ENCODE data around the gene FAM20A. TPM values are rescaled to one million over a fixed set of nuclear protein-coding genes. Genes with fewer than 3 reads are reported as not detected.

The FAM20A gene
- polyA plus RNA-seq, 1 donor from 2014 or later, result not detected

- Histone ChIP-seq H3K9me2 (ENCODE audit: insufficient read depth, low read length) (no peaks in the 10 kb centered on the region), H4K20me1 (ENCODE audit: insufficient read depth) (no peaks in the 10 kb centered on the region), H3K9me3 (ENCODE audit: low read length) (no peaks in the 10 kb centered on the region), H3K9ac (ENCODE audit: low read length) (no peak overlapping the region), H3K79me2 (replicated peaks; ENCODE audit: insufficient read depth, low read length) (no peaks in the 10 kb centered on the region), H3K4me2 (ENCODE audit: low read length) (no peak overlapping the region), H3K27ac (ENCODE audit: low read length) (no peak overlapping the region), H3F3A (ENCODE audit: insufficient read depth, low read length, poor library complexity, severe bottlenecking) (no peaks in the 10 kb centered on the region), H2AFZ (ENCODE audit: low read depth, low read length) (no peak overlapping the region), H3K4me3 (ENCODE audit: low read length) (no peak overlapping the region), H3K36me3 (ENCODE audit: insufficient read depth, low read length) (no peaks in the 10 kb centered on the region), H3K27me3 (ENCODE audit: insufficient read depth, low read depth, low read length) (no peaks in the 10 kb centered on the region)
- no peak for TF ChIP-seq POLR2AphosphoS5 (IDR thresholded peaks at IDR 0.05)
- TF ChIP-seq SMC3 (conservative IDR thresholded peaks at IDR 0.05; ENCODE audit: poor library complexity), result no peak
- no peak for TF ChIP-seq RAD21 (conservative IDR thresholded peaks at IDR 0.05)
- no peak for TF ChIP-seq EZH2 (IDR thresholded peaks at IDR 0.05; ENCODE audit: borderline replicate concordance, insufficient read depth, low read length, poor library complexity, severe bottlenecking)
Measured at GRCh38 chr17:68535922-68536321, 65.2 kb downstream of the FAM20A start.

GRCh38 chr17:68534695-68535088 is 66.5 kb downstream of the FAM20A start:
- no peaks in the 10 kb centered on the region for H4K20me1 ChIP-seq (ENCODE audit: insufficient read depth)
- H3K4me3 ChIP-seq (ENCODE audit: low read length), result no peak overlapping the region
- H3K27ac ChIP-seq (ENCODE audit: low read length), result no peak overlapping the region
- H3K9me3 ChIP-seq (ENCODE audit: low read length), result no peaks in the 10 kb centered on the region
- TF ChIP-seq TAF1 (IDR thresholded peaks at IDR 0.05; ENCODE audit: low read depth), result no peak
- TF ChIP-seq MXI1 (conservative IDR thresholded peaks at IDR 0.05; ENCODE audit: poor library complexity, severe bottlenecking), result no peak
- no peak for TF ChIP-seq RAD21 (conservative IDR thresholded peaks at IDR 0.05)
- TF ChIP-seq POLR2AphosphoS5 (IDR thresholded peaks at IDR 0.05), result no peak
- no peak for TF ChIP-seq REST (IDR thresholded peaks at IDR 0.05; ENCODE audit: borderline replicate concordance)
- TF ChIP-seq EP300 (conservative IDR thresholded peaks at IDR 0.05; ENCODE audit: poor library complexity, severe bottlenecking), result no peak
- no peak overlapping the region for H2AFZ ChIP-seq (ENCODE audit: low read depth, low read length)
- no peaks in the 10 kb centered on the region for H3K9me2 ChIP-seq (ENCODE audit: insufficient read depth, low read length)
- H3K36me3 ChIP-seq (ENCODE audit: insufficient read depth, low read length), result peaks cover 5% of the 10 kb centered on the region
- no peaks in the 10 kb centered on the region for H3K27me3 ChIP-seq (ENCODE audit: insufficient read depth, low read depth, low read length)
- no peak overlapping the region for H3K4me2 ChIP-seq (ENCODE audit: low read length)
- no peaks in the 10 kb centered on the region for H3K79me2 ChIP-seq (replicated peaks; ENCODE audit: insufficient read depth, low read length)
- H3K9ac ChIP-seq (ENCODE audit: low read length), result no peak overlapping the region
- H3F3A ChIP-seq (ENCODE audit: insufficient read depth, low read length, poor library complexity, severe bottlenecking), result no peaks in the 10 kb centered on the region

GRCh38 chr17:68533887-68534694 is 67.1 kb downstream of the FAM20A start:
- Histone ChIP-seq H3K27me3 (ENCODE audit: insufficient read depth, low read depth, low read length) (no peaks in the 10 kb centered on the region), H3K4me3 (ENCODE audit: low read length) (no peak overlapping the region), H3K9me2 (ENCODE audit: insufficient read depth, low read length) (no peaks in the 10 kb centered on the region), H3K36me3 (ENCODE audit: insufficient read depth, low read length) (peaks cover 10% of the 10 kb centered on the region), H3K27ac (ENCODE audit: low read length) (no peak overlapping the region), H3K9ac (ENCODE audit: low read length) (no peak overlapping the region), H3F3A (ENCODE audit: insufficient read depth, low read length, poor library complexity, severe bottlenecking) (no peaks in the 10 kb centered on the region), H3K9me3 (ENCODE audit: low read length) (no peaks in the 10 kb centered on the region), H2AFZ (ENCODE audit: low read depth, low read length) (no peak overlapping the region), H3K79me2 (replicated peaks; ENCODE audit: insufficient read depth, low read length) (no peaks in the 10 kb centered on the region), H4K20me1 (ENCODE audit: insufficient read depth) (no peaks in the 10 kb centered on the region), H3K4me2 (ENCODE audit: low read length) (no peak overlapping the region)
- peak; percentile 16 for TF ChIP-seq RAD21 (conservative IDR thresholded peaks at IDR 0.05)
- TF ChIP-seq REST (IDR thresholded peaks at IDR 0.05; ENCODE audit: borderline replicate concordance), result no peak
- peak; percentile 40 for TF ChIP-seq CTCF (IDR thresholded peaks at IDR 0.05; ENCODE audit: poor library complexity, severe bottlenecking)
- peak; percentile 41 for TF ChIP-seq SMC3 (conservative IDR thresholded peaks at IDR 0.05; ENCODE audit: poor library complexity)
- TF ChIP-seq TAF1 (IDR thresholded peaks at IDR 0.05; ENCODE audit: low read depth), result no peak

Measured in neural cell (in vitro differentiated cells).